K562 (cell line): Measurements from ENCODE around the gene SLC4A2. TPM values are rescaled to one million over a fixed set of nuclear protein-coding genes. Genes with fewer than 3 reads are reported as not detected.

Experiments used
- CLOCK ChIP-seq: fragments of 250-450 bp; sonication (Bioruptor Pico); IDR thresholded peaks from 2 replicates; pipeline ENCODE4 v1.4.0; 2020; ENCODE audit warnings: mild to moderate bottlenecking, moderate library complexity, borderline replicate concordance
- CREB5 ChIP-seq: fragments of 250-450 bp; sonication (Bioruptor Pico); IDR thresholded peaks from 2 replicates; pipeline ENCODE4 v1.5.0; 2020; ENCODE audit warnings: mild to moderate bottlenecking
- ELF2 ChIP-seq: fragments of 250-450 bp; sonication (Bioruptor Pico); IDR thresholded peaks from 2 replicates; pipeline ENCODE4 v1.5.0; 2021; ENCODE audit warnings: mild to moderate bottlenecking
- EP300 ChIP-seq: IDR thresholded peaks from 2 replicates; pipeline ENCODE4 v1.6.1; 2012; ENCODE audit warnings: low read length, improper control_type of control experiment
- GABPA ChIP-seq: fragments of 200-800 bp; sonication (Bioruptor generic); conservative IDR thresholded peaks from 2 replicates; pipeline ENCODE4 v1.6.1; 2016; ENCODE audit warnings: low read depth, missing genetic modification characterization, missing compliant biosample characterization
- GTF2E2 ChIP-seq: fragments of 200-800 bp; sonication (Bioruptor generic); IDR thresholded peaks from 2 replicates; pipeline ENCODE4 v1.6.1; 2016; ENCODE audit warnings: missing genetic modification characterization, missing compliant biosample characterization
- MAX ChIP-seq: sonication (generic); formaldehyde crosslinking; IDR thresholded peaks from 2 replicates; pipeline ENCODE4 v1.9.0; 2022; ENCODE audit warnings: mild to moderate bottlenecking, missing genetic modification reagents
- MAZ ChIP-seq, 2 experiments: fragments of 450-650 bp in 1 of 2; sonication (generic) in 1 of 2; formaldehyde crosslinking; IDR thresholded peaks in 1 of 2; conservative IDR thresholded peaks in 1 of 2; 2 replicates each; pipeline versions ENCODE4 v1.4.0 to v1.5.0; 2020; ENCODE audit warnings: mild to moderate bottlenecking in 1 of 2, missing genetic modification reagents in 1 of 2
- NFE2L1 ChIP-seq: fragments of 450-650 bp; IDR thresholded peaks from 2 replicates; pipeline ENCODE4 v1.6.1; 2016; ENCODE audit warnings: missing genetic modification characterization, low read depth, mild to moderate bottlenecking, missing compliant biosample characterization, moderate library complexity, borderline replicate concordance
- NUFIP1 ChIP-seq: fragments of 450-650 bp; IDR thresholded peaks from 2 replicates; pipeline ENCODE4 v1.6.1; 2018; ENCODE audit not compliant: partially characterized antibody
- PATZ1 ChIP-seq: fragments of 250-450 bp; sonication (Bioruptor Pico); IDR thresholded peaks from 2 replicates; pipeline ENCODE4 v1.5.0; 2020; ENCODE audit warnings: mild to moderate bottlenecking, borderline replicate concordance
- PHB2 ChIP-seq: fragments of 450-650 bp; IDR thresholded peaks from 2 replicates; pipeline ENCODE4 v1.6.1; 2017; ENCODE audit warnings: low read depth
- SMARCA4 ChIP-seq: fragments of 450-650 bp; IDR thresholded peaks from 2 replicates; pipeline ENCODE4 v1.6.1; 2016
- THRAP3 ChIP-seq: fragments of 450-650 bp; IDR thresholded peaks from 2 replicates; pipeline ENCODE4 v1.6.1; 2016; ENCODE audit warnings: mild to moderate bottlenecking, inconsistent platforms, borderline replicate concordance
- USF1 ChIP-seq: sonication (generic); formaldehyde crosslinking; IDR thresholded peaks from 2 replicates; pipeline ENCODE4 v1.9.0; 2022; ENCODE audit warnings: mild to moderate bottlenecking, missing genetic modification reagents
- ZNF133 ChIP-seq: fragments of 250-450 bp; sonication (Bioruptor Pico); IDR thresholded peaks from 2 replicates; pipeline ENCODE4 v1.4.0; 2020; ENCODE audit warnings: mild to moderate bottlenecking
- ZNF584 ChIP-seq: fragments of 200-800 bp; sonication (Bioruptor generic); IDR thresholded peaks from 2 replicates; pipeline ENCODE4 v1.6.1; 2016; ENCODE audit warnings: low read depth, mild to moderate bottlenecking, missing genetic modification characterization, missing compliant biosample characterization
- ZNF699 ChIP-seq: fragments of 250-450 bp; sonication (Bioruptor Pico); IDR thresholded peaks from 2 replicates; pipeline ENCODE4 v1.8.0; 2021; ENCODE audit warnings: mild to moderate bottlenecking, moderate library complexity; ENCODE audit not compliant: insufficient replicate concordance
- polyA plus RNA-seq, 8 experiments: library from polyadenylated mRNA; depleted of rRNA in 4 of 8; stranded (reverse) in 5 of 8; unstranded in 3 of 8; fragments of >200 nt; fragmentation: Nextera tagmentation in 2 of 8; fragmentation: Illumina TruSeq in 1 of 8; extraction: Ambion mirVana in 2 of 8; extraction: Trizol in 1 of 8; gene quantifications; 2 replicates each; pipeline versions ENCODE4 v1.2.1 to v1.2.3, GENCODE V29; 2011 to 2014; ENCODE audit warnings: inconsistent platforms in 1 of 8, missing spikeins in 1 of 8
- total RNA-seq, 7 experiments: library from RNA; depleted of rRNA in 6 of 7; stranded (reverse); fragments of >200 nt in 6 of 7; fragmentation: Illumina TruSeq in 2 of 7; extraction: Trizol in 2 of 7; gene quantifications; 2 replicates each; pipeline versions ENCODE4 v1.2.1 to v1.2.3, GENCODE V29; 2011 to 2021; ENCODE audit warnings: low replicate concordance in 1 of 7

Gene SLC4A2
- total and polyA plus RNA-seq, 9 of the 15 experiments (the other 6 are each of a cell fraction or from before 2014, with no cell fraction given) = 11.4 to 375 (median 130) TPM

GRCh38 chr7:151026771-151027727 is 32.3 kb upstream of the SLC4A2 start (continued):
- peak; percentile 85; the same call in 1 of the 2 replicates for TF ChIP-seq CREB5 (CRISPR knock-in tag)
- 0 out of 2 replicates have a peak, but pooled peaks have one; percentile 11 for TF ChIP-seq THRAP3
- peak; percentile 38; the same call in 1 of the 2 replicates for TF ChIP-seq GABPA
- TF ChIP-seq SMARCA4 = peak; percentile 80
- TF ChIP-seq MAZ (CRISPR knock-in tag; conservative IDR thresholded peaks at IDR 0.05 in 1 of 2, IDR thresholded peaks at IDR 0.05 in 1 of 2) = peak in 1 of 2 experiments; percentile 80; a peak in 2 of 4 replicates
- TF ChIP-seq USF1 (CRISPR knock-in tag) = peak; percentile 67
- TF ChIP-seq ZNF133 (CRISPR knock-in tag) = peak; percentile 93; the same call in 1 of the 2 replicates
- peak; percentile 85; the same call in 1 of the 2 replicates for TF ChIP-seq PATZ1 (CRISPR knock-in tag)
- TF ChIP-seq ZNF584 = peak; percentile 92; the same call in 1 of the 2 replicates
- 0 out of 2 replicates have a peak, but pooled peaks have one; percentile 8 for TF ChIP-seq PHB2
- peak; percentile 92; the same call in 1 of the 2 replicates for TF ChIP-seq CLOCK
- peak; percentile 51 for TF ChIP-seq NUFIP1
- TF ChIP-seq NFE2L1 (tag) = peak; percentile 68
- peak; percentile 83 for TF ChIP-seq ZNF699 (CRISPR knock-in tag)
- TF ChIP-seq ELF2 (CRISPR knock-in tag) = peak; percentile 53; the same call in 1 of the 2 replicates
- TF ChIP-seq GTF2E2 (tag) = peak; percentile 64; the same call in 1 of the 2 replicates
- TF ChIP-seq MAX (CRISPR knock-in tag) = peak; percentile 90
- peak; percentile 59 for TF ChIP-seq EP300
